ENCODE measurements around the gene TBL1XR1. TPM values are rescaled to one million over a fixed set of nuclear protein-coding genes. Genes with fewer than 3 reads are reported as not detected.

TBL1XR1 gene
- total RNA-seq, 4 donors from 2014 or later = 66.0 to 79.8 (median 72.4) TPM

DNA sequence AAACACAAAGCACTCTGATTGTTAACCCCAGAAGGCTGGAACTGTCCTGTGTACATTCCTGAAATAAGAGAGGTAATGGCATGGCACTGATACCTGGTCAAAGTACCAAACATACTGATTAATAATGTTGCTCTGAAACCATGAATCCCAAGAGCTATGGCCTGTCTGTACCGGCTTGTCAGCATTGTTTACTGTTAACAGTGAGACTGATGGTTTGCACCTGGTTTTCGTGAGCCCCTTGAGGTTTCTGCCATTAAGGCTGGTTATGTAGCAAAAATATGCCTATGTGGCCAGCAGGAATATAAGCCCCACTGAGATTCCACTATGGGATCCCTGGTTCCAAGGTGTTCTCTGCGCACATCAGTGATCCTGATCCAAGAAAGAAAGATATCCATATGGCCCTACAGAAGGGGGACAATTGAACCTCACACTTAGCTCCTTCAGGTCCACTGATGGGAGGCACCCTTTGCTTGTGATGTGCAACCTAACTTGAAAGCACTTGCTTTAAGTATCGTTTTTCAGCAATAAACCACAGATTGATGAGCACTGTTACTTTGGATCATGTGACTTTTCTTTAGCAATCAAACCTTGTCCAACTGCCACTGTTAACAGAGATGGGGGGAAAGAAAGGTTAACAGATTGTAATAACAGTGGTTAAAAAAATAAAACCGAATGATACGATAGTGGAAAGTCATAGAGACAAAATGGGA is 65.2 kb downstream of the TBL1XR1 start:
- 75 to 78% methylated on average over 3 to 6 of the region's 6 CpGs for WGBS, 2 donors
- Histone ChIP-seq H3K4me3 (no peak overlapping the region), H3K36me3 (no peaks in the 10 kb centered on the region), H3K27ac (no peak overlapping the region), H3K9me3 (no peaks in the 10 kb centered on the region), H3K4me1 (peaks cover 0 to 73% (median 8%) of the 10 kb centered on the region in 3 donors), H3K27me3 (no peaks in the 10 kb centered on the region)
- intact Hi-C loops (cut with DNase I) = no loop called here
- DNase-seq = no peak
- TF ChIP-seq, protein P1, sequence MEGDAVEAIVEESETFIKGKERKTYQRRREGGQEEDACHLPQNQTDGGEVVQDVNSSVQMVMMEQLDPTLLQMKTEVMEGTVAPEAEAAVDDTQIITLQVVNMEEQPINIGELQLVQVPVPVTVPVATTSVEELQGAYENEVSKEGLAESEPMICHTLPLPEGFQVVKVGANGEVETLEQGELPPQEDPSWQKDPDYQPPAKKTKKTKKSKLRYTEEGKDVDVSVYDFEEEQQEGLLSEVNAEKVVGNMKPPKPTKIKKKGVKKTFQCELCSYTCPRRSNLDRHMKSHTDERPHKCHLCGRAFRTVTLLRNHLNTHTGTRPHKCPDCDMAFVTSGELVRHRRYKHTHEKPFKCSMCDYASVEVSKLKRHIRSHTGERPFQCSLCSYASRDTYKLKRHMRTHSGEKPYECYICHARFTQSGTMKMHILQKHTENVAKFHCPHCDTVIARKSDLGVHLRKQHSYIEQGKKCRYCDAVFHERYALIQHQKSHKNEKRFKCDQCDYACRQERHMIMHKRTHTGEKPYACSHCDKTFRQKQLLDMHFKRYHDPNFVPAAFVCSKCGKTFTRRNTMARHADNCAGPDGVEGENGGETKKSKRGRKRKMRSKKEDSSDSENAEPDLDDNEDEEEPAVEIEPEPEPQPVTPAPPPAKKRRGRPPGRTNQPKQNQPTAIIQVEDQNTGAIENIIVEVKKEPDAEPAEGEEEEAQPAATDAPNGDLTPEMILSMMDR (IDR thresholded peaks at IDR 0.05) = no peak
- TF ChIP-seq POLR2A (IDR thresholded peaks at IDR 0.05) = no peak

DNA sequence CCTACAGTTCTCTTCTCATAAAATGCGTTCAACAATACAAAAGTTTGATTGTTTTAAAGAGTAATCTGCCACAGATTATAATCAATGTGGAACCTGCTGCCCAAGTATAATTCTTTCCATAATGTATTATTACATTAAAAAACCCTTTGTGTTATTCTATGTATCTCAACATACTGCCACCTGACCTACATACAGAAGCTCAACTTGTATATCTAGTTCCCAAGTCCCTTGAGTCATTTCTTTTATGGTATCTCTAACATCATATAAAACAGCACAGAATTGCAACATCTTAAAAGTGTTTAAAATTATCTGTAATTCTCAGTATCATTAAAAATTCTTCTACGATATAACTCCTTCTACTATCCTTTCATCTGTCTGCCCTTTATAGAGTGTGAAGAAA is 70.3 kb downstream of the TBL1XR1 start:
- H3K9me3 ChIP-seq = no peaks in the 10 kb centered on the region
- peaks cover 0 to 69% (median 4%) of the 10 kb centered on the region in 3 donors for H3K4me1 ChIP-seq
- peak overlapping the region in 2 of 4 donors; percentile 44 to 58 for H3K27ac ChIP-seq
- H3K4me3 ChIP-seq = no peak overlapping the region
- no peaks in the 10 kb centered on the region for H3K36me3 ChIP-seq
- TF ChIP-seq, protein P1 (IDR thresholded peaks at IDR 0.05) = no peak
- TF ChIP-seq POLR2A (IDR thresholded peaks at IDR 0.05) = no peak
- WGBS, 2 donors = 83 to 85% methylated on average over 2 of the region's 2 CpGs
- no peaks in the 10 kb centered on the region for H3K27me3 ChIP-seq
- no peak for DNase-seq
- intact Hi-C loops (cut with DNase I) = no loop called here

DNA sequence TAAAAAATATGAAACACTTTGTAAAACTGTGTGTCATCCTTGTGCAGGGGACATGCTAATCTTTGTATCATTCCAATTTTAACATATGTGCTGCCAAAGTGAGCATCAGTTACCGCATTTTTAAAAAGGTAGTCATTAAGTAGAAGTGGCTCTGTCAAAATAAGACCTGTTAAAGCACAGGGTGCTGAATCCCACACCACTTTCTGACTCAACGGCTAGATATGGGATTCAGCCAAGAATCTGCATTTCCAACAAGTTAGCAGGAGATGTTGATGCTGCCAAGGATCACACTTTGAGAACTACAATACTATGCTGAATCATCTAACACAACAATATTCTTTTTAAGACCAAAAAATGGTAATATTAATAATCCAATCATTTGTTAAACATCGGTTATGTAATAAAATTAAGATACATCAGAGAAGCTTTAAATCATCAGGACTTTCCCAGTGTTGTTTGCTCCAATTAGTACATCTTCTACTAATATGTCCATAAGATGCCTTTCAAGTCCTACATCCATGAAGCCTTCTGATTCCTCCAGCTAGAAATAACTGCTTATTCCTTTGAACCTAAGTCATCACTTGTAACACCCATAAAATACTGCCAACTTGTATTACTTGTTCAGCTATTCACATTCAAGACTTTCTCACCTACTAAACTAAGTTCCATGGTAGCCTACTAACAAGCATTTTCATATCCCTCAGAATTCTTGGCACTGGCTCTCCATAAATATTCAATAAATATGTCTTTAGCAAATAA is 71.1 kb downstream of the TBL1XR1 start:
- no peak for TF ChIP-seq POLR2A (IDR thresholded peaks at IDR 0.05)
- TF ChIP-seq, protein P1 (IDR thresholded peaks at IDR 0.05) = no peak
- intact Hi-C loops (cut with DNase I) = no loop called here
- Histone ChIP-seq H3K4me3 (no peak overlapping the region), H3K4me1 (peaks cover 0 to 70% (median 4%) of the 10 kb centered on the region in 3 donors), H3K36me3 (no peaks in the 10 kb centered on the region), H3K27ac (peak overlapping the region in 2 of 4 donors; percentile 44 to 58), H3K27me3 (no peaks in the 10 kb centered on the region), H3K9me3 (no peaks in the 10 kb centered on the region)
- 22 to 36% methylated on average over 3 of the region's 3 CpGs for WGBS, 2 donors
- no peak for DNase-seq

DNA sequence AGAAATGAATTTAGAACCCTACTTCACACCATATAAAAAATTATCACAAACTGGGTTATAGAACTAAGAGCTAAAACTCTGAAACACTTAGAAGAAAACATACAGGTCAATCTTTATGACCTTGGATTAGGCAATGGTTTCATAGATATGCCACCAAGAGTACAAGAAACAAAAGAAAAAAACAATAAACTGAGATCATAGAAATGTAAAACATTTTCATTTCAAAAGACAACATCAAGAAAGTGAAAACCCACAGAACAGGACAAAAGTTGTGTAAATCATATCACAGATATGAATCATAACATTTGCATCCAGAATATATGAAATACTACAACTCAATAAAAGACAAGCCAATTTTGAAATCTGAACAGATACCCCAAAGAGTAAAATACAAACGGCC is 72.4 kb downstream of the TBL1XR1 start:
- Histone ChIP-seq H3K36me3 (no peaks in the 10 kb centered on the region), H3K27me3 (no peaks in the 10 kb centered on the region), H3K4me1 (peaks cover 0 to 83% (median 4%) of the 10 kb centered on the region in 3 donors), H3K4me3 (no peak overlapping the region), H3K9me3 (no peaks in the 10 kb centered on the region), H3K27ac (no peak overlapping the region)
- no peak for TF ChIP-seq POLR2A (IDR thresholded peaks at IDR 0.05)
- TF ChIP-seq, protein P1 (IDR thresholded peaks at IDR 0.05) = no peak
- no peak for DNase-seq
- intact Hi-C loops (cut with DNase I) = no loop called here
- 59 to 63% methylated on average over 1 of the region's 1 CpG for WGBS, 2 donors

- Histone ChIP-seq H3K9me3 (no peaks in the 10 kb centered on the region), H3K4me3 (no peak overlapping the region), H3K4me1 (peaks cover 0 to 74% (median 4%) of the 10 kb centered on the region in 3 donors), H3K27me3 (no peaks in the 10 kb centered on the region), H3K27ac (no peak overlapping the region), H3K36me3 (no peaks in the 10 kb centered on the region)
- 82 to 85% methylated on average over 2 of the region's 2 CpGs for WGBS, 2 donors
- TF ChIP-seq, protein P1 (IDR thresholded peaks at IDR 0.05) = no peak
- no peak for TF ChIP-seq POLR2A (IDR thresholded peaks at IDR 0.05)
- intact Hi-C loops (cut with DNase I) = no loop called here
- no peak for DNase-seq
Measured at GRCh38 chr3:177123822-177124221, 73.5 kb downstream of the TBL1XR1 start.
